ENCODE data around the gene TBC1D3C.
"Not testable (repeated sequence)": the region's sequence is repeated elsewhere in the genome, so short reads cannot be mapped to it uniquely, and the experiment has no call there.

The TBC1D3C gene

DNA sequence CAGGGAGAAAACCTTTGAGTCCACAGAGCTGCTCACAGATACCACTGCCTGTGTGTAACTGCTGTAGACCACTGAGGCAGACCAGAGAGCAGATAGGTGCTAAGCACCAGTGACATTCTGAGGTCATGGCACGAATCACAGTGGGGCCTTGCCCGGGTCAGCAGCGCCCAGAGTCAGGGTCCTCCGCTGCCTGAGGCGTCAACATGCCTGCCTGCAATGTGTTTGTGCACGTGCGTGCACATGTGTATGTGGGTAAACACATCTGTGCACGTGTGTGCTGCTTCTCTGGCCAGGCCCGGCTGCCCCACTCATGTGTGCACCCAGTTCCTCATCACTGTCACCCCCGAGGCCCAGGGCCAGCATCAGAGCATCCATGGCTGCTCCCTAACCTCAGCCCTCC, at the start of gene TBC1D3C:
Gene TBC1D3C (minus strand): TSS at position 101 of the 400 bp plus-strand sequence. CDS start 1,568 bp downstream, outside the sequence.
- not testable (repeated sequence) for DNase-seq

- not testable (repeated sequence) for DNase-seq
Measured at GRCh38 chr17:38099262-38099661, 30.8 kb upstream of the TBC1D3C start.

DNA sequence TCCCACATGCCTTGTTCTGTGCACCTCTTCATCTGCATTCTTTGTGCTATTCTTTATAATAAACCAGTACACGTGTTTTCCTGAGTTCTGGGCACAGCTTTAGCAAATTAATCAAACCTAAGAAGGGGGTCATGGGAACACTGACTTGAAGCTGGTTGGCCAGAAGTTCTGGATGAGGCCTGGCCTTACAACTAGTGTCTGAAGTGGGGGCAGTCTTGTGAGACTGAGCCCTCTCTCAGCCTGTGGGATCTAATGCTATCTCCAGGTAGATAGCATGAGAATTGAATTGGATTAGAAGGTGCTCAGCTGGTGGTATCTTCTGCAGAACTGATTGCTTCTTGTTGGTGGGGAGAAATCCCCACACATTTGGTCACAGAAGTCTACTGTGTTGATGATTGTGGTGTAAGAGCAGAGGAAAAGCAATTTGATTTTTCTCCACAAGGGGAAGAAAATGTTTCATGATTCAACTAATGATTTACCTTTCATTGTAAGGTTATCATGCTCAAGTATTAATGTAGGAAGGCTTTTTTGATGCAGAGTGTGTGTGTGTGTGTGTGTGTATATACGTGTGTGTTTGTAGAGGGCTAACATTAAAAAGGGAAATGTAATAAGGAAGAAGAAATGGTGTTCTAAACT, 25.7 kb upstream of the TBC1D3C start:
- DNase-seq, result not testable (repeated sequence)

DNA sequence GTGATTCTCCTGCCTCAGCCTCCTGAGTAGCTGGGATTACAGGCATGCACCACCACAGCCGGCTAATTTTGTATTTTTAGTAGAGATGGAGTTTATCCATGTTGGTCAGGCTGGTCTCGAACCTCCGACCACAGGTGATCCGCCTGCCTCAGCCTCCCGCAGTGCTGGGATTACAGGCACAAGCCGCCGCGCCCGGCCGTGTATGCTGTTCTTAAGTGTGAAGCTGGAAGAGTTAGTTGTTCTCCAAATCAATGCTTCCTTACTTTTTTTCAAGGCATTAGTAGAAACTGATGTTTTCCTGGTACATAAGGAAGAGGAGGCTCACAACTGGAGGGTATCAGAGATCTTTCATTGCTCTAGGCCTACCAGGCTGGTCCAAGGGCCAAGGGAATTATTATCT, 19.7 kb upstream of the TBC1D3C start:
- not testable (repeated sequence) for DNase-seq

DNA sequence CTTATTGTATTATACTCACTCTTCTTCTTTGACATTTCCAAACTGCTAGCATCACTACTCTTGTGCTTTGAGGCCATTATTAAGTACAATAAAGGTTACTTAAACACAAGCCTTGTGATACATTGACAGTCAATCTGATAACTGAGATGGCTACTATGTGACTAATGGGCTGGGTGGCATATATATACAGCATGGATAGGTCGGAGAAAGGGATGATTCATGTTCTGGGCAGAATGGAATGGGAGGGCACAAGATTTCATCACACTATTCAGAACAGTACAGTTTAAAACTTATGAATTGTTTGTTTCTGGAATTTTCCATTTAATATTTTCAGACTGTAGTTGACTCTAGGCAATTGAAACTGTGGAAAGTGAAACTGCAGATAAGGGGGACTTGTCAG, 18.9 kb upstream of the TBC1D3C start:
- DNase-seq, result not testable (repeated sequence)

All from stimulated activated CD4-positive, alpha-beta T cell treated with anti-CD3 and anti-CD28 coated beads, Interleukin-1b, Interleukin-23, amount 100 ng/mL, for 48 hours (primary cell).